ENCODE data around the gene DCANP1.

Gene DCANP1

DNA sequence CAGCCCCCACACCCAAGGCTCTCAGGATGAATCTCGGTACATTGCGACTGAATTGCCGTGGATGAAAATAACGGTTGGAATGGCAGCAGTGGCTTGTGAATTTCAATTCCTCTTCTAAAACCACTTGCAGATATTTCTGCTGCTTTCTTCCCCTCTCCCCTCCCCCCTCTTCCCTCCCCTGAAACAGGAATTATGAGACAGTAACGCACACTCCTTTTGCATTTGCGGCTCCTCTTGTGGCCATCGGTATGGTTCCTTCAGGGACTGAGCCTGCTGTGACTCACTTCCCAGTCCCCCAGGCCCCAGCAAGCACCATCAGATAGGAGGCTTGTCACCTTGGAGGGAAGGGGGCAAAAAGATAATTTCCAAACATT is 9.7 kb downstream of the DCANP1 start:
- H3K9me3 ChIP-seq (ENCODE audit: control insufficient read depth in 1 of 2, low read length in 2 of 2), result no peaks in the 10 kb centered on the region
- no peaks in the 10 kb centered on the region for H3K27me3 ChIP-seq (ENCODE audit: low read depth, low read length)
- peaks cover 8 to 9% of the 10 kb centered on the region in 2 donors for H3K4me1 ChIP-seq (ENCODE audit: control insufficient read depth in 1 of 2, insufficient read depth in 2 of 2, low read length in 2 of 2)
- no peaks in the 10 kb centered on the region for H3K36me3 ChIP-seq (ENCODE audit: control insufficient read depth in 1 of 2, insufficient read depth in 2 of 2, low read length in 2 of 2)
- H3K27ac ChIP-seq (ENCODE audit: low read length), result no peak overlapping the region
- H3K4me3 ChIP-seq (ENCODE audit: low read depth in 1 of 2, low read length in 2 of 2), result no peak overlapping the region

DNA sequence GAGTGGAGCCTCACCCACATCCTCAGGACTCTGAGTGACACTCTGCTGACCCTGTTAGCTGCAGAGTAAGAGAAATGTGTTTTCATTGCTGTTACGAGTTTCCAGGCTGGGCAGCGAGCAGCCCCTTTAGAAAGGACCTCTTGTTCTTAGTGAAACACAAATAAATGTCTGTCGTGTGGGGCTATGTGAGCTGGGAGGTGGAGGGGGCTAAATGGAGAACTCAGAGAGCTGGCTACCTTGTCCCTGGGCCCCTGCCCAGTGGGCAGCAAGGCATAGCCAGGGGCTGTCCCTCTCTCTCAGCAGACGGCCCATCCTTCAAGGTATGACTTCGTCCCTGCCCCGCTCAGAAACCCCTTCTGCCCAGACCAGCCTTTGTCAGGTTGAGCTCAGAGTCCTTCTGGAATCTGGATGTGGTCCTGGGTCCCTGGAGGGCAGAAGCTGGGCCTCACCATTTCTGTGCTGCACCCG is 10.2 kb downstream of the DCANP1 start:
- Histone ChIP-seq H3K4me3 (ENCODE audit: low read depth in 1 of 2, low read length in 2 of 2) (no peak overlapping the region), H3K4me1 (ENCODE audit: control insufficient read depth in 1 of 2, insufficient read depth in 2 of 2, low read length in 2 of 2) (peaks cover 8 to 9% of the 10 kb centered on the region in 2 donors), H3K36me3 (ENCODE audit: control insufficient read depth in 1 of 2, insufficient read depth in 2 of 2, low read length in 2 of 2) (no peaks in the 10 kb centered on the region), H3K27me3 (ENCODE audit: low read depth, low read length) (no peaks in the 10 kb centered on the region), H3K9me3 (ENCODE audit: control insufficient read depth in 1 of 2, low read length in 2 of 2) (no peaks in the 10 kb centered on the region), H3K27ac (ENCODE audit: low read length) (no peak overlapping the region)

DNA sequence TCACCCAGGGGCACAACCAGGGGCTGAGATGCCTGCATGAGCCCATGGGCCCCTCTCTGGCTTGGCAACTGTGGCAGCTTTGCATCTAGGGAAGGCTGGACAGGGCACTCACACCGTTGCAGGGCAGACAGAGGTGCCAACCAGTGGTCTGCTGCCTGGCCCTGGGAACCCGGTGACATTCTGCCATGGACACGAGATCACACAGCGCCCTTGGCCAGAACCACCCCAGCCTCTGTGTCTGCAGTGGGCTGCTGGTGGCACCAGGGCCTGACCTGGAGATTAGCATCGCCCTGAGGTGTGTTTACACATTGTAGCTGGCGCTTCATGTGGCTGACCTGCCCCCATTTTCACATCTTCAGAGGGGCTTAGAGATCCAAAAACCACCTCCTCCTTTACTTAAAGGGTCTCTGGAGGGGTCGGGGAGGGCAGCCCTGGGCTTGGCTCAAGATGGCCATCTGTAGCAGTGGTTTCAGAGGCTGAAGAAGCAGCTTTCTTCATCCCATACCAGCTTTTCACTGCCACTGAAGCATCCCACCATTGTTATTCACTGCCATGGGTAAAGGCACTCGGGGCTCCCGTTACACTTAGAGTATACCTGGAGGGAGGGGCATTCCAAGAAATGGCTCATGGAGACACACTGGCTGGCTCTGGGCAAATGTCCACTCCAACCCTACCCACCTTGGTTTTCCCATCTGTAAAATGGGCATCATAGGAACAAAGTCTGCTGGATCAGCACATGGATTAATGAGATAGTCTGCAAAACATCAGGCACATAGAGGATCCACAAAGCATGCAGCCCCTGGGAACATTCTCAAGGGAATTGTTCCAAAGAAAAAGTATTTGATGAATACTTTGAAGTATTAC is 11.4 kb downstream of the DCANP1 start:
- no peaks in the 10 kb centered on the region for H3K9me3 ChIP-seq (ENCODE audit: control insufficient read depth in 1 of 2, low read length in 2 of 2)
- H3K27ac ChIP-seq (ENCODE audit: low read length), result no peak overlapping the region
- H3K4me3 ChIP-seq (ENCODE audit: low read depth in 1 of 2, low read length in 2 of 2), result no peak overlapping the region
- no peaks in the 10 kb centered on the region for H3K27me3 ChIP-seq (ENCODE audit: low read depth, low read length)
- H3K4me1 ChIP-seq (ENCODE audit: control insufficient read depth in 1 of 2, insufficient read depth in 2 of 2, low read length in 2 of 2), result peaks cover 8 to 9% of the 10 kb centered on the region in 2 donors
- no peaks in the 10 kb centered on the region for H3K36me3 ChIP-seq (ENCODE audit: control insufficient read depth in 1 of 2, insufficient read depth in 2 of 2, low read length in 2 of 2)

DNA sequence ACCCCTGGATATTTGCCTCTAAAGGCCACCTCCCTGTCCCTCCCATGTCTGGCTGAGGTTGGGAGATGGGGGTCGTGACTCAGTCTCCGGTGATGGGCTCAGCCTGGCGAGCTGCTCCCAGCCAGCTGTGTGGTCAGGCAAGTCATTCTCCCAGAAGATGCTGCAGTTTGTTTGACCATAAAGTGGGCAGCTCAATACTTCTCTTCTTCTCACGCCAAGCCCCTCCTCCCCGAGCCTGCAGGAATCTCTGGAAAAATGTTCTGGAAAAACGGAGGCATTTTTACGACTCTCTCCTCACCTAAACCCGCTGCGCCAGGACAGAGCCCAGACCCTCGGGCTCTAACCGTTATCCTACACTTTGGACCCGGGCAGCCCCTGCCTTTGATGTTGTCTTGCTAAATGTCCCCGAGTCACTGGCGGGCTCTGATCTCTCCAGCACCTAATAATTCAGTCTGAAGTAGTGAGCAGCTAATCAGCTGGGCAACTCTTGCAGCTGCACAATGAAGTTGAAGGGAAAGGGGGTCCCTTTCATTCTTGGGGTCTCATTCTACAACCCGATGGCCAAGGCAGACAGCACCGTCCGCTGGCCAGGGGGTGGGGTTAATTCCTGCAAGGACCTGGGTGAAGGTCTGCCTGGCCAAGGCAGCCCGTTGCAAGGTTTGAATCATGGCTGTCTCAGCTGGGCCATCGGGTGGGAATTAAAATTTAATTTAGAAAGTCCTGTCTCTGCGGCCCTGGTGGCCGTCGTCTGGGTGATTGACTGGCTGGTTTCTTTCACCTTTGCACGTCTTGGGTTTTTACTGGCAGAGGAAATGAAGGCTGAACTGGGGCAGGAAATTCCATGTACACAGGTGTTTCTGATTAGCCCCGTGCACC is 12.3 kb downstream of the DCANP1 start:
- Histone ChIP-seq H3K36me3 (ENCODE audit: control insufficient read depth in 1 of 2, insufficient read depth in 2 of 2, low read length in 2 of 2) (no peaks in the 10 kb centered on the region), H3K4me3 (ENCODE audit: low read depth in 1 of 2, low read length in 2 of 2) (no peak overlapping the region), H3K27me3 (ENCODE audit: low read depth, low read length) (no peaks in the 10 kb centered on the region), H3K4me1 (ENCODE audit: control insufficient read depth in 1 of 2, insufficient read depth in 2 of 2, low read length in 2 of 2) (peaks cover 8 to 9% of the 10 kb centered on the region in 2 donors), H3K27ac (ENCODE audit: low read length) (no peak overlapping the region), H3K9me3 (ENCODE audit: control insufficient read depth in 1 of 2, low read length in 2 of 2) (no peaks in the 10 kb centered on the region)

DNA sequence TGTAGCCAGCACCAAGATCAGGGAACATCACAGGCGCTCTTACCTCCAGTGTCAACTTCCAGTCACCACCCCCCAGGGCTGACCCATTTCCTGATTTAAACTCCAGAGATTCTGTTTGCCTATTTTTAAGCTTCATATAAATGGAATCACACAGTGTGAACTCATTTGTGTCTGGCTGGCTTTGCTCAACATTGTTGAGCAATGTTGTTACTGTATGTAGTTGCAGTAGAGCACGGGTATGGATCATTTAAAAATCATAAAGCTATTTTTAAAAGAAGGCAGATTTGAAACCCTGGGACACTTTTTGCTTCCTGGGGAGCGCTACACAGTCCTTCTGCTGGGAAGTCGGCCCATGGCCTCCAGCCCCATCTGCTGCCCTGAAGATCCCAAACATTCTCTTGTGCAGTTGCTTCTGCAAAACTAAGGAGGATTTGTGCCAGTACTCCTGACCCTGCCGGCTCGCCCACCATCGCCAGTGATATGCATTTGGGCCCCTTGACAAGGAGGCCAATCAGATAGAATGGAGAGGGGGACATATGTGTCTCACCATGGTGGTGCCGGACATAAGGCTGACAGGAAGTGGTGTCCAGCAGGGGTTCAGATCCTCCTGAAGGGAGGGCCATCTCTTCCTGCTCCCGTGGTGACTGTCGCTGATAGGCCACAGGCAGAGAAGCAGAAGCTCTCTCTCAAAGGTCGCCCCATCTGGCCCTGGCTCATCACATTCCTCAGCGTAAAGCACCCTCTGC is 13.3 kb downstream of the DCANP1 start:
- peaks cover 8 to 9% of the 10 kb centered on the region in 2 donors for H3K4me1 ChIP-seq (ENCODE audit: control insufficient read depth in 1 of 2, insufficient read depth in 2 of 2, low read length in 2 of 2)

DNA sequence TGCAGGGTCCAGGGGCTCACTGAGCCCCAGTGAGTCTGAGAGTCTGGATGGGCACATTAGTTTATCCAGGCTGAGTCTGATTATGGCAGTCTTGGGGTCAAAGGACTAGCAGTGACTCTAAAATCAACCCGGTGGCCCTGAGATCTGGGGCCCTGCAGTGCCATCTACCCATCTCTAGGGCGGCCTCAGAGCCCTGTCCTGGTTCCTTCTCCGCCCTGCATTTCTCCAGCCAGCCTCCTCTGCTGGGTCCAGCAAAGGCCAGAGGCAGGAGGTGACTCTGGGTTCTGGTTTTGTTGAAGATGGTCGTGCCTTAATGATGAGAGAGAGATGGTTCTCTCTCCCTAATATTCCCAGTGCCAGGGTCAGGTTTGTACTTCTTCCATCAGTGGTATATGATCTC is 15.0 kb downstream of the DCANP1 start:
- H3K27ac ChIP-seq (ENCODE audit: low read length), result no peak overlapping the region
- H3K27me3 ChIP-seq (ENCODE audit: low read depth, low read length), result no peaks in the 10 kb centered on the region
- H3K4me3 ChIP-seq (ENCODE audit: low read depth in 1 of 2, low read length in 2 of 2), result no peak overlapping the region
- H3K9me3 ChIP-seq (ENCODE audit: control insufficient read depth in 1 of 2, low read length in 2 of 2), result peaks cover 0 to 5% of the 10 kb centered on the region in 2 donors
- no peaks in the 10 kb centered on the region for H3K36me3 ChIP-seq (ENCODE audit: control insufficient read depth in 1 of 2, insufficient read depth in 2 of 2, low read length in 2 of 2)
- peaks cover 0 to 3% of the 10 kb centered on the region in 2 donors for H3K4me1 ChIP-seq (ENCODE audit: control insufficient read depth in 1 of 2, insufficient read depth in 2 of 2, low read length in 2 of 2)

More for the DNA sequence above, 13.3 kb downstream of the DCANP1 start:
- Histone ChIP-seq H3K36me3 (ENCODE audit: control insufficient read depth in 1 of 2, insufficient read depth in 2 of 2, low read length in 2 of 2) (no peaks in the 10 kb centered on the region), H3K4me3 (ENCODE audit: low read depth in 1 of 2, low read length in 2 of 2) (no peak overlapping the region), H3K27me3 (ENCODE audit: low read depth, low read length) (no peaks in the 10 kb centered on the region), H3K27ac (ENCODE audit: low read length) (no peak overlapping the region), H3K9me3 (ENCODE audit: control insufficient read depth in 1 of 2, low read length in 2 of 2) (peaks cover 0 to under 1% of the 10 kb centered on the region in 2 donors)

DNA sequence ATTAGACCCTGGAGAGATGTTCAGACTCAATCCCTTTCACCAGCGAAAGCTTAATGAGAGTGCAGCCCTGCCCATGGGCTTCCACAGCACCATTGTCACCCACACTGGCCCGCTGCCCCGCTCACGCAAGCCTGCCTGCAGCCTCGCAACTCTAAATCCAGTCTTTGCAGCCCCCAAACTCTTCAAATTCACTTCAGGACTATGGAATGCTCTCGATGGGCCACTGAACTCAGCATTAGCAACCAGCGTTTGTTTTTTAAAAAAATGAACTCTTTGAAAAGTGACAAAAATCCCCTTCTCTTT is 17.1 kb downstream of the DCANP1 start:
- Histone ChIP-seq H3K4me1 (ENCODE audit: control insufficient read depth in 1 of 2, insufficient read depth in 2 of 2, low read length in 2 of 2) (no peaks in the 10 kb centered on the region), H3K36me3 (ENCODE audit: control insufficient read depth in 1 of 2, insufficient read depth in 2 of 2, low read length in 2 of 2) (no peaks in the 10 kb centered on the region), H3K9me3 (ENCODE audit: control insufficient read depth in 1 of 2, low read length in 2 of 2) (peaks cover 0 to 5% of the 10 kb centered on the region in 2 donors), H3K27ac (ENCODE audit: low read length) (no peak overlapping the region), H3K27me3 (ENCODE audit: low read depth, low read length) (no peaks in the 10 kb centered on the region), H3K4me3 (ENCODE audit: low read depth in 1 of 2, low read length in 2 of 2) (no peak overlapping the region)

DNA sequence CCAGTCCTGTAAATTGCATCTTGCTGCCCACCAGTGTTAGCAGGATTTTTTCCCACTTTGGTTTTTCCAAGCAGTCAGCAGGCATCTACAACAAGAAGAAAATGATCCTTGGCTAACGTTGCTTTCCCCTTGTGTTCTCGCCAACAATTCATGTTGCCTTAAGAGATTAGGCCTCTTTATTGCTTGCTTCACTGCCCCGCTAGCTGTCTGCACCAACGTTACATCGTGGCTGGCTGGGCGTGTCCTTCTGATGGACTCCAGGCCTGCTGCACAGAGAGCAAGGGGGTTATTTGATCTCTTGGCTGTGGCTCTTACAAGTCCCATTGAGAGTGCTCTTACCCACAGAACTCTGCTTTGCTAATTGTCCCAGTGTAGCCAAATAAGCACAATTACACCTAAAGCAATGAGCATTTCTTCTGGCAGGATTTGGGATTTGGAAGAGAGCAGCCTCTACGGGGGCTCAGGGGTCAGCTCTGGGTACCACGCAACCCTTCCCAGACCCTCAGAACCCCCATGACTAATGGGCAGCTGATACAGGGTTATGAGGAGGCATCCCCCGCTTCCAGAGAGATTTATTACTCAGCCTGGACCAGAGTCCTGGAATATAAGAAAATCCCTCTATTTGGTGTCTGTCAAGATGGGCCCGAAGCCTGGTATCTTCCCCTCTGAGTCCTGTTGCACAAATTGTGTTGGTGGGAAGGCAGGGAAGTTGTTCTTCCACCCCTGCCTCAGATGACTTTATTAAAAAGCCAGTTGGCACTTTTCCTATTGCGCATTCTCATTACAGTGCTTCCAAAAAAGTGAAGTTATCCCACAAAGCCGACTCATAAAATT is 17.6 kb downstream of the DCANP1 start:
- no peak overlapping the region for H3K4me3 ChIP-seq (ENCODE audit: low read depth in 1 of 2, low read length in 2 of 2)

DNA sequence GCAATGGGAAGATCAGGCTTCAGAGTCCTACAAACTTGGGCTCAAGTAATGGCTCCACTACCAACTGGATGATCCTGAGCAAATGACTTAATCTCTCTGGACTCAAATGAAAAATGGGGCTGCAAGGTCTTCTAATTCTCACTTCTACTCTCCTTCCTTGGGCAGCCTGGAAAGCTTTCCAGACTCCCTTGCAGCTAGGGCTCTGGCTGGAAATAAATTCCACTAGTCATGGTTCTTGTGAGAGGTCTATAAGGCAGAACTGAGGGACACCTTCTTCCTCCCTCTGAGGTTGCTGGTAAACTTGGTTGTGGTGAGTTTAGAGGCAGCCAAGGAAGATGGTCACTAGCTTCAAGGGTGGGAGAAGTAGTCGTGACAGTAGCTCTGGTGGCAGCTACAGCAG is 18.6 kb downstream of the DCANP1 start:
- Histone ChIP-seq H3K9me3 (ENCODE audit: control insufficient read depth in 1 of 2, low read length in 2 of 2) (peaks cover 0 to 5% of the 10 kb centered on the region in 2 donors), H3K4me1 (ENCODE audit: control insufficient read depth in 1 of 2, insufficient read depth in 2 of 2, low read length in 2 of 2) (no peaks in the 10 kb centered on the region), H3K4me3 (ENCODE audit: low read depth in 1 of 2, low read length in 2 of 2) (no peak overlapping the region), H3K27ac (ENCODE audit: low read length) (no peak overlapping the region), H3K27me3 (ENCODE audit: low read depth, low read length) (no peaks in the 10 kb centered on the region), H3K36me3 (ENCODE audit: control insufficient read depth in 1 of 2, insufficient read depth in 2 of 2, low read length in 2 of 2) (no peaks in the 10 kb centered on the region)

More for the DNA sequence above, 17.6 kb downstream of the DCANP1 start:
- H3K27me3 ChIP-seq (ENCODE audit: low read depth, low read length), result no peaks in the 10 kb centered on the region
- H3K4me1 ChIP-seq (ENCODE audit: control insufficient read depth in 1 of 2, insufficient read depth in 2 of 2, low read length in 2 of 2), result no peaks in the 10 kb centered on the region
- no peak overlapping the region for H3K27ac ChIP-seq (ENCODE audit: low read length)
- H3K36me3 ChIP-seq (ENCODE audit: control insufficient read depth in 1 of 2, insufficient read depth in 2 of 2, low read length in 2 of 2), result no peaks in the 10 kb centered on the region
- peaks cover 0 to 5% of the 10 kb centered on the region in 2 donors for H3K9me3 ChIP-seq (ENCODE audit: control insufficient read depth in 1 of 2, low read length in 2 of 2)

Data from muscle layer of duodenum (tissue), 2 donors.